HG03457 (cell line): ENCODE results near the gene HAPLN3.

Source experiments
- ATAC-seq: cut with Tn5 transposase; IDR thresholded peaks from one replicate; pipeline ENCODE4 v1.9.1; 2021; ENCODE audit warnings: moderate number of reproducible peaks; ENCODE audit not compliant: unreplicated experiment

HAPLN3 gene

DNA sequence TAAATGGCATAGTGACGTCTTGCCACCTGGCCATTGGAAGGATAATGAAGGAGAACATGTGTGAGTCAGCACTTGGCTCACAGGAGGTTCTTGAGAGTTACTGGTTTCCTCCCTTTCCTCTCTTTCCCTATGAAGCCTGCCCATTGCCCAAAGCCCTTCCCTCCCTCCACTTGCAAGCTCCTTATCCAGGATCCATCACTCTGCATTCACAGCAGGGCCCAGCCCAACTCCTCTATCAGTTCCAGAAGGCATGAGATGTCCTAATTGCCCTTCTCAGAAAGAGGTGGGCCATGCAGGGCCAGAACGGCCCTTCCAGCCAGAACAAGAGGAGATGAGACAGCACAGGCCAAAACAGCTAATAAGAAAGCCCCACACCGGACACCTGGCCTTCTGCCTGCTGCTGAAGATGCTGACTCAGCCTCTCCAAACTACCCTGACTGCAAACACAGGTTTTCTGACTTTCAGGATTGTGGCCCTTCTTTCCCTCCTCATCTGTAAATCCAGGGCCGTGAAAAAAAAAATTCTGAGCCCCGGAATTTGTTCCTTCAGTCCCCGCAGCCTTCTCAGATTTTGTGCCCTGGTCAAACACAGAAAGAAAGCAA, 29.7 kb downstream of the HAPLN3 start:
- no peak for ATAC-seq

DNA sequence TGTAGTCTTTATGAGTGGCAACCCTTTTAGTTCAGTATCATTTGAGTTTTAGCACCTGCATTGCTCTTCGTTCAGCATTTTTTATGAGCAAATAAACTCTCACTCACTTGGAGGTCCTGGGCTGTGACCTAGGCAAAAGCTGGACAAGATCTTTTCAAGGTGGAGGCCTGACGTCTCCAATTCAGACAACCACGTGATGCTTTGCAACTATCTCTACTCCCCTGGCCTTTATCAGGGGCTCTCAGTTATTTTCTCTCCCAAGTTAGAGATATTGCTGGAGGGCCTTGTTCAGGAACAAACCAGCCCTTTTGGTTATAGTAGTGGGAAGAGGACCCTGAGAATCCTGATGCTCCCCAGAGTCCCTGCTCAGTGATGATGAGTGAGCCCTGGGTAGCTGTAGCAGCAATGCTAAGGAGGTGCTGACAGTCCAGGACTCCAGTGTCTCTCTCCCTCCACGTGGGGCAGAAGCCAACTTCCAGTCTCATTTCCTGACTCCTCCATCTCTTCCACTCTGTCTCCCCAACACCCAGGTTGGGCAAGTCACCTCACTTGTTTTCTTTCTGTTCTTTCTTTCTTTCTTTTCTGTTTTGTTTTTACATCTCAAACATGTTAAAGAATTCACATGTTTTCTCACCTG, 30.4 kb downstream of the HAPLN3 start:
- no peak for ATAC-seq

- no peak for ATAC-seq
These were observed 31.9 kb downstream of the HAPLN3 start for GRCh38 chr15:88863412-88863811.

- no peak for ATAC-seq
These were observed 35.1 kb downstream of the HAPLN3 start for GRCh38 chr15:88860212-88860611.

GRCh38 chr15:88859550-88859949, 35.8 kb downstream of the HAPLN3 start:
- no peak for ATAC-seq

DNA sequence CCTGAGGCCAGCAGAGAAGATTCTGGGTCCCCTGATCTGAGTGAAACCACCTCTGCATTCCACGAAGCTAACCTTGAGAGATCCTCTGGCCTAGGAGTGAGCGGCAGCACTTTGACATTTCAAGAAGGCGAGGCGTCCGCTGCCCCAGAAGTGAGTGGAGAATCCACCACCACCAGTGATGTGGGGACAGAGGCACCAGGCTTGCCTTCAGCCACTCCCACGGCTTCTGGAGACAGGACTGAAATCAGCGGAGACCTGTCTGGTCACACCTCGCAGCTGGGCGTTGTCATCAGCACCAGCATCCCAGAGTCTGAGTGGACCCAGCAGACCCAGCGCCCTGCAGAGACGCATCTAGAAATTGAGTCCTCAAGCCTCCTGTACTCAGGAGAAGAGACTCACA, 36.4 kb downstream of the HAPLN3 start:
- ATAC-seq: no peak

DNA sequence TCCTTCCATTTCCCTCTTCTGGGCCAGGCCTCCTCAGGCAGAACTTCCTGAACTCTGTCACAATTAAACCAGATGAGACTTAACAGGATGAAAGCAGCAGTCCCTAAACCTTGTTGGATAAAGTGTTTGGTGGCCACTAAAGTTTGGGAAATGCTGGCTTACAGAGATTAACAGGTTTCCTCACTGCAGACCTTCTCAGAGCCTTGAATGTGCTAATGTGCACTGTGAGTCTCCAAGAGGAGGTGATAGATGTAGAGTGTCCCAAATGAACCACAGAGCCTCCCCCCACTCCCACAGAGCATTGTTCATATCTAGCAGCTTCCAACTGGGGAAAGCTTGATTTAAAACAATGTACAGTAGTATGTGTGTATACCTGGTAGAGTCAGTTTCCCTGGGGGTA, 42.9 kb downstream of the HAPLN3 start:
- ATAC-seq: no peak

GRCh38 chr15:88849376-88850072, 45.8 kb downstream of the HAPLN3 start:
- no peak for ATAC-seq

GRCh38 chr15:88848203-88848602, 47.1 kb downstream of the HAPLN3 start:
- ATAC-seq: no peak

GRCh38 chr15:88847144-88847543, 48.2 kb downstream of the HAPLN3 start:
- ATAC-seq: no peak

GRCh38 chr15:88845616-88846015, 49.7 kb downstream of the HAPLN3 start:
- ATAC-seq: no peak

GRCh38 chr15:88844749-88845386, 50.5 kb downstream of the HAPLN3 start:
- no peak for ATAC-seq

DNA sequence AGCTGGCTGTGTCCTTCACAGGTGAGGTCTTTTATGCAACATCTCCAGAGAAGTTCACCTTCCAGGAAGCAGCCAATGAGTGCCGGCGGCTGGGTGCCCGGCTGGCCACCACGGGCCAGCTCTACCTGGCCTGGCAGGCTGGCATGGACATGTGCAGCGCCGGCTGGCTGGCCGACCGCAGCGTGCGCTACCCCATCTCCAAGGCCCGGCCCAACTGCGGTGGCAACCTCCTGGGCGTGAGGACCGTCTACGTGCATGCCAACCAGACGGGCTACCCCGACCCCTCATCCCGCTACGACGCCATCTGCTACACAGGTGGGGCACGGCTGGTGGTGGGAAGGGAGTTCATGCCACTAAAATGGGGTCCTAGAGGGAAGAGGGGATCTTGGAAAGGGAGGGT, 52.0 kb downstream of the HAPLN3 start:
- no peak for ATAC-seq

DNA sequence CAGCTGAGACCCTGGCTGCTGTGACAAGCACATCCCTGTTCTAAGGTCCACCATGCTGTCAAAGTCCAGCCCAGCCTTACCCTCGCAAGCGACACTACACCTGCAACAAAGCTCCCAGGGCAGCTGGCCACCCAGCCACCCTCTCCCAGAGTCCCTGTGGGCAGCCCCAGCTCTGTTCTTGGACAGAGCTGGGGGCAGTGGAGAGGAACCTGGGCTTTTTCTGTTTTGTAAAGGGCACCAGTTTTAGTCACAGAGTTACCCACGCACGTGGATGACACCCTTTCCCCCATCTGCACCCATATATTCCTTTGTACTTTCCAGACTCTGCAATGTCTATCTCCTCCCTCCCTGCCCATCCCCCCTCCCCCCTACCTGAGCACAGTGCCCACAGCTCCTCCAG, 53.2 kb downstream of the HAPLN3 start:
- ATAC-seq: no peak

- no peak for ATAC-seq
These were observed 54.1 kb downstream of the HAPLN3 start for GRCh38 chr15:88841236-88841635.

GRCh38 chr15:88839961-88840360, 55.4 kb downstream of the HAPLN3 start:
- ATAC-seq: no peak

DNA sequence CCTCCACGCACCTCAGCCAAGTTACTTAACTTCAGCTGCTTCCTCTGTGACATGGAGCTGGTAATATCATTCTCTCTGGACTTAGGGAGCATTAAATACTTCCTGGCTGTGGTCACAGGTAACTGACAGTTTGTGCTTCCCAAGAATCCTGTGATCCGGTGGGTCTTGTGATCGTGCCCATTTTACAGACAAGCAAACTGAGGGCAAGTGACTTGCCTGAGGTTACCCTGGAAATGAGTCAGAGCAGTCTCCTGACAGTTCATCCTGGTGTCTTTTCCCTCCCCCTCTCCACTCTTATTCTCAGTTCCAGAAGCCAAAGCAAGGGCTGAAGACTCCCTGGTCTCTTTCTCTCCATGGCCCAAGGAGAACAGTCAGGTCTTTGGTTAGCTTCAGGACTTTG, 56.2 kb downstream of the HAPLN3 start:
- no peak for ATAC-seq

DNA sequence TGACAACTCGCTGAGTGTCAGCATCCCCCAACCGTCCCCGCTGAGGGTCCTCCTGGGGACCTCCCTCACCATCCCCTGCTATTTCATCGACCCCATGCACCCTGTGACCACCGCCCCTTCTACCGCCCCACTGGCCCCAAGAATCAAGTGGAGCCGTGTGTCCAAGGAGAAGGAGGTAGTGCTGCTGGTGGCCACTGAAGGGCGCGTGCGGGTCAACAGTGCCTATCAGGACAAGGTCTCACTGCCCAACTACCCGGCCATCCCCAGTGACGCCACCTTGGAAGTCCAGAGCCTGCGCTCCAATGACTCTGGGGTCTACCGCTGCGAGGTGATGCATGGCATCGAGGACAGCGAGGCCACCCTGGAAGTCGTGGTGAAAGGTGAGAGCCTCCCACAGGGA, 56.7 kb downstream of the HAPLN3 start:
- no peak for ATAC-seq

GRCh38 chr15:88835646-88836045, 59.7 kb downstream of the HAPLN3 start:
- no peak for ATAC-seq

DNA sequence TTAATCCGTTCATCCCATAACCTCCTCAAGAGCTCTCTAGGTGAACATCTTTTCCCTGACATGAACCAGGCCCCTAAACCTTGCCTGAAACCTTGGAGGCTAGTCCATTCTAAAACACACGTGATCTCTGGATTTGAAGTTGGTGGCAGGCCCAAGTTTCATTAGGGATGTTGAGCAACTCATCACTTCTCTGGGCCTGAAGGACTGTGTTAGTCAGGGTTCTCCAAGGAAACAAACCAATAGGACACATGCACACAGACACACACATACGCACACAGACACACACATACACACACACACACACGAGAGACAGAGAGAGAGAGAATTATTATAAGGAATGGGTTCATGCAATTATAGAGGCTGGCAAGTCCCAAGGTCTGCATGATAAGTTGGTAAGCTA, 60.2 kb downstream of the HAPLN3 start:
- ATAC-seq: no peak

GRCh38 chr15:88834211-88834812, 61.0 kb downstream of the HAPLN3 start:
- ATAC-seq: no peak

DNA sequence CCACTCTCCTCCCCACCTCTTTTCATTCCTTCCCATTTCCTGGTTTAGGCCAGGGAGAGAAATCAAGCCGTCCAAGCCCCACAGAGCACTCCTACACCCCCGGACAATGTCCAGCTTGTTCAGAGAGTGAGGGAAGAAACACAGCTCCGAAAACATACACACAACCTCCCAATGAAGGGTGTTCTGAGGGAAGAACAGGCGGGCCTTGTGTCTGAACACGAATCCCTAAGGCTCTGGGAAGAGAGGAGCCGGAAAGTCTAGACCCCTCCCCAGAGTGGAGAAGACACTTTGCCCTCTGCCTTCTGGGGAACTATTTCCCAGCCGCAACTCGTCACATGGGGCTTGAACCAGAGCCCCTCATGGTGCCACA, 61.6 kb downstream of the HAPLN3 start:
- ATAC-seq: no peak
